ENCODE measurements around the gene MAP3K2. TPM values are rescaled to one million over a fixed set of nuclear protein-coding genes. Genes with fewer than 3 reads are reported as not detected.

MAP3K2 gene
- total and polyA plus RNA-seq, 2 of the 8 experiments (the other 6 are each of a cell fraction or from before 2014, with no cell fraction given) = 2.0 to 23.2 TPM

GRCh38 chr2:127379712-127380355 lies 7.9 kb downstream of the MAP3K2 start:
- no peak overlapping the region for H3K56ac ChIP-seq (replicated peaks; ENCODE audit: insufficient read length, low read depth, low read length)
- DNase-seq (ENCODE audit: low read depth in 1 of 2, low spot score in 2 of 2) (no peak), FAIRE-seq (no peak)
- H2BK15ac ChIP-seq (ENCODE audit: low read length) = no peak overlapping the region
- H3K14ac ChIP-seq (ENCODE audit: insufficient read length) = no peak overlapping the region
- peaks cover 3% of the 10 kb centered on the region; the same call in 1 of the 2 replicates for H3K79me1 ChIP-seq (ENCODE audit: low read depth, low read length)
- H2BK20ac ChIP-seq (ENCODE audit: low read length) = no peak overlapping the region
- no peak overlapping the region for H3K27ac ChIP-seq (ENCODE audit: low read depth, low read length)
- H2BK5ac ChIP-seq (ENCODE audit: low read depth, low read length) = no peak overlapping the region
- no peak overlapping the region for H3K23ac ChIP-seq (ENCODE audit: insufficient read length)
- no peak overlapping the region for H3K4me3 ChIP-seq (ENCODE audit: extremely low read depth in 1 of 4, insufficient read depth in 2 of 4, low read depth in 3 of 4, low read length in 4 of 4)
- H3K4ac ChIP-seq (replicated peaks; ENCODE audit: insufficient read length, low read depth, low read length) = no peak overlapping the region
- TF ChIP-seq ZNF274 (IDR thresholded peaks at IDR 0.05; ENCODE audit: borderline replicate concordance, extremely low read depth, low read length) = no peak
- TF ChIP-seq JUND (IDR thresholded peaks at IDR 0.05; ENCODE audit: low read length) = no peak
- TF ChIP-seq POLR2A (IDR thresholded peaks at IDR 0.05; ENCODE audit: control extremely low read depth in 1 of 2, low read depth in 2 of 2, low read length in 2 of 2) = no peak
- TF ChIP-seq MAX (IDR thresholded peaks at IDR 0.05) = no peak
- no peak for TF ChIP-seq TAF1 (IDR thresholded peaks at IDR 0.05; ENCODE audit: low read depth, low read length)
- no peak for TF ChIP-seq HDAC2 (IDR thresholded peaks at IDR 0.05; ENCODE audit: borderline replicate concordance in 1 of 2, low read depth in 2 of 2, low read length in 2 of 2)
- TF ChIP-seq CTBP2 (IDR thresholded peaks at IDR 0.05; ENCODE audit: borderline replicate concordance, insufficient read depth, insufficient read length, low read length) = no peak
- TF ChIP-seq GTF2F1 (IDR thresholded peaks at IDR 0.05; ENCODE audit: borderline replicate concordance, low read depth, low read length) = no peak
- TF ChIP-seq SP2 (IDR thresholded peaks at IDR 0.05; ENCODE audit: low read length) = no peak
- no peak for TF ChIP-seq KDM1A (IDR thresholded peaks at IDR 0.05; ENCODE audit: borderline replicate concordance, low read length)
- 87% methylated on average over 4 of the region's 4 CpGs; no CpG with 5 or more reads in 1 of the 2 experiments for WGBS, 2 experiments (ENCODE audit: extremely low coverage in 1 of 2, insufficient coverage in 1 of 2, insufficient read length in 1 of 2, insufficient replicate concordance in 2 of 2, low coverage in 1 of 2, low lambda C conversion rate in 2 of 2, missing lambda C conversion rate in 1 of 2)
- H3K36me3 ChIP-seq (ENCODE audit: control insufficient read depth in 2 of 4, insufficient read depth in 4 of 4, low read length in 3 of 4) = peaks cover 0 to 8% (median 3%) of the 10 kb centered on the region in 4 experiments; a peak in 3 of 8 replicates
- H2BK120ac ChIP-seq (replicated peaks; ENCODE audit: low read depth, low read length) = no peak overlapping the region
- peaks cover 0 to 90% of the 10 kb centered on the region in 2 experiments; a peak in 3 of 4 replicates for H3K79me2 ChIP-seq (ENCODE audit: control insufficient read depth in 1 of 2, insufficient read depth in 2 of 2, low read length in 2 of 2)
- peaks cover 0 to 4% of the 10 kb centered on the region in 2 experiments for H4K20me1 ChIP-seq (replicated peaks in 1 of 2; ENCODE audit: control insufficient read depth in 1 of 2, insufficient read depth in 2 of 2, low read length in 2 of 2)
- no peak overlapping the region for H4K8ac ChIP-seq (ENCODE audit: extremely low read depth, insufficient read depth, low read length)
- H3K9ac ChIP-seq (replicated peaks in 1 of 4; ENCODE audit: extremely low read depth in 1 of 4, low read depth in 3 of 4, low read length in 3 of 4) = no peak overlapping the region
- H3K23me2 ChIP-seq (ENCODE audit: low read depth, low read length) = no peaks in the 10 kb centered on the region
- no peaks in the 10 kb centered on the region for H3K27me3 ChIP-seq (replicated peaks in 1 of 4; ENCODE audit: control insufficient read depth in 3 of 4, extremely low read depth in 1 of 4, insufficient read depth in 3 of 4, low read length in 3 of 4)
- CTCF ChIA-PET (ENCODE audit: partially characterized antibody) = interaction anchor here (1.0 to 1.5 kb wide), 6 partner anchors 16 to 225 kb away, joined by 3 read pairs; no protein-coding TSS in a partner anchor
- no peak overlapping the region for H2BK12ac ChIP-seq (ENCODE audit: low read depth, low read length)
- peaks cover 18 to 21% of the 10 kb centered on the region in 2 experiments for H3K9me3 ChIP-seq (ENCODE audit: insufficient read depth in 2 of 2, low read depth in 1 of 2, low read length in 1 of 2)
- H2AK5ac ChIP-seq (ENCODE audit: low read depth, low read length) = no peak overlapping the region
- no peak overlapping the region for H3K4me2 ChIP-seq (ENCODE audit: insufficient read depth in 1 of 2, low read depth in 2 of 2, low read length in 2 of 2)
- H3K4me1 ChIP-seq (replicated peaks in 1 of 4; ENCODE audit: control insufficient read depth in 3 of 4, insufficient read depth in 4 of 4, low read length in 3 of 4) = no peaks in the 10 kb centered on the region
- no peak overlapping the region for H2AFZ ChIP-seq (ENCODE audit: low read length)
- H4K5ac ChIP-seq (ENCODE audit: insufficient read length, low read depth, low read length) = no peak overlapping the region
- POLR2A ChIA-PET (ENCODE audit: partially characterized antibody) = interaction anchor here (1.1 kb wide), 1 partner anchor 9 kb away, joined by 3 read pairs; no protein-coding TSS in a partner anchor
- no peak overlapping the region for H3K18ac ChIP-seq (ENCODE audit: extremely low read depth, low read length)
- no peak overlapping the region for H4K91ac ChIP-seq (replicated peaks; ENCODE audit: insufficient read length, low read length)
